HepG2 (cell line): Measurements from ENCODE around the gene RAB29. TPM values are rescaled to one million over a fixed set of nuclear protein-coding genes. Genes with fewer than 3 reads are reported as not detected.

Source experiments
- ATAC-seq: fragments of 200-7000 bp; cut with Tn5 transposase; 3 replicates; pipeline ENCODE4 v1.9.1; 2020; ENCODE audit warnings: mild to moderate bottlenecking, moderate library complexity
- BruUV-seq: library from RNA; stranded (reverse); fragments of 400-500 nt; replicated peaks from 2 replicates; lab custom pipeline; 2021; lab: Mats Ljungman, UMichigan
- CTCF ChIA-PET: fragments of 300-600 bp; formaldehyde crosslinking; extraction: SDS; loops from one replicate; lab custom pipeline; 2021; ENCODE audit warnings: low total read pairs, inconsistent platforms, low intra/inter-chr PET ratio; lab: Yijun Ruan, JAX
- POLR2A ChIA-PET: fragments of 350-600 bp; sonication (Branson Sonifier 250); formaldehyde crosslinking; loops from one replicate; lab custom pipeline; 2020; ENCODE audit warnings: antibody characterized with exemption, inconsistent platforms; lab: Yijun Ruan, JAX
- DNase-seq: peaks from one replicate; pipeline ENCODE4 v3.0.0-alpha.2; 2015; ENCODE audit warnings: low spot score
- FAIRE-seq: peaks from 3 replicates; lab custom pipeline; 2011; peaks lifted over from hg19 to GRCh38; lab: Jason Lieb, UNC
- H2AFZ ChIP-seq: one replicate; pipeline ENCODE4 v1.6.1; 2011; ENCODE audit warnings: low read length, inconsistent platforms
- H3K27ac ChIP-seq: fragments of 300-600 bp; 3 replicates; pipeline ENCODE4 v1.8.0; 2011; ENCODE audit warnings: mixed run types, mild to moderate bottlenecking, mixed read lengths, low read length, inconsistent platforms; ENCODE audit not compliant: insufficient read depth; ENCODE audit errors: extremely low read length
- H3K27me3 ChIP-seq, 2 experiments: fragments of 200-600 bp in 1 of 2; 2 replicates in 1 of 2; 3 replicates in 1 of 2; pipeline versions ENCODE4 v1.6.0 to v1.8.0; 2011; ENCODE audit warnings: low read length in 2 of 2, mild to moderate bottlenecking in 2 of 2, moderate library complexity in 2 of 2, inconsistent platforms in 1 of 2; ENCODE audit not compliant: insufficient read depth in 2 of 2, control insufficient read depth in 1 of 2
- H3K36me3 ChIP-seq, 2 experiments: fragments of 200-600 bp in 1 of 2; replicated peaks in 1 of 2; 2 replicates in 1 of 2; 3 replicates in 1 of 2; pipeline versions ENCODE4 v1.5.1 to v1.8.0; 2011; ENCODE audit warnings: low read length in 2 of 2, inconsistent platforms in 1 of 2; ENCODE audit not compliant: insufficient read depth in 2 of 2, control insufficient read depth in 1 of 2
- H3K4me1 ChIP-seq: 2 replicates; pipeline ENCODE4 v1.5.1; 2012; ENCODE audit warnings: low read length, inconsistent platforms; ENCODE audit not compliant: insufficient read depth
- H3K4me2 ChIP-seq: 2 replicates; pipeline ENCODE4 v1.6.0; 2011; ENCODE audit warnings: low read depth, low read length, inconsistent platforms
- H3K4me3 ChIP-seq, 3 experiments: fragments of 200-600 bp in 1 of 3; sonication (generic), shearing (Covaris generic) in 1 of 3; replicated peaks in 1 of 3; 2 replicates each; pipeline ENCODE4 v1.5.1; 2011 to 2016; ENCODE audit warnings: low read length in 3 of 3, inconsistent platforms in 2 of 3, low read depth in 2 of 3, mild to moderate bottlenecking in 2 of 3, control low read depth in 1 of 3, mixed read lengths in 1 of 3; ENCODE audit not compliant: insufficient read depth in 1 of 3
- H3K79me2 ChIP-seq: one replicate; pipeline ENCODE4 v1.6.1; 2011; ENCODE audit warnings: low read length, inconsistent platforms; ENCODE audit not compliant: insufficient read depth
- H3K9ac ChIP-seq: 2 replicates; pipeline ENCODE4 v1.6.0; 2011; ENCODE audit warnings: mild to moderate bottlenecking, low read depth, low read length, inconsistent platforms; ENCODE audit not compliant: insufficient read depth
- H3K9me3 ChIP-seq: 2 replicates; pipeline ENCODE4 v1.5.1; 2012; ENCODE audit warnings: mild to moderate bottlenecking, low read length
- H4K20me1 ChIP-seq: 2 replicates; pipeline ENCODE4 v1.6.0; 2011; ENCODE audit warnings: inconsistent platforms, mild to moderate bottlenecking, low read length, moderate library complexity; ENCODE audit not compliant: insufficient read depth
- FOXO1 ChIP-seq: sonication (generic); formaldehyde crosslinking; IDR thresholded peaks from 2 replicates; pipeline ENCODE4 v1.4.0; 2020; ENCODE audit warnings: missing genetic modification reagents
- JUND ChIP-seq: sonication (generic); formaldehyde crosslinking; IDR thresholded peaks from 2 replicates; pipeline ENCODE4 v1.8.0; 2022; ENCODE audit warnings: mild to moderate bottlenecking, missing genetic modification reagents
- MAFF ChIP-seq: IDR thresholded peaks from 2 replicates; pipeline ENCODE4 v1.6.1; 2011; ENCODE audit warnings: low read depth, low read length, improper control_type of control experiment
- MAFK ChIP-seq, 2 experiments: IDR thresholded peaks in 1 of 2; conservative IDR thresholded peaks in 1 of 2; 2 replicates each; pipeline ENCODE4 v1.6.1; 2011; ENCODE audit warnings: improper control_type of control experiment in 2 of 2, low read length in 2 of 2
- XRCC5 ChIP-seq: fragments of 200-400 bp; formaldehyde crosslinking; optimal IDR thresholded peaks from 2 replicates; pipeline ENCODE3; 2017; ENCODE audit warnings: mild to moderate bottlenecking, low read length
- WGBS: methylation state at CpG from one replicate; pipeline ENCODE4 v1.1.6; 2017; ENCODE audit warnings: low lambda C conversion rate; 5-methylcytosine and 5-hydroxymethylcytosine counted together
- in situ Hi-C: cut with HindIII; loops from 2 replicates; pipeline ENCODE4 v1.10.0; 2017; ENCODE audit warnings: low pct_unique_long_range_greater_than_20kb; ENCODE audit not compliant: extremely low pct_ligation_motif_present
- intact Hi-C: fragments of 100-400 bp; cut with micrococcal nuclease; formaldehyde crosslinking; loops from one replicate; pipeline ENCODE4 v1.10.0; 2022; ENCODE audit not compliant: unreplicated experiment
- polyA plus RNA-seq, 8 experiments: library from polyadenylated mRNA; depleted of rRNA in 3 of 8; stranded (reverse) in 7 of 8; unstranded in 1 of 8; fragments of >200 nt; fragmentation: Illumina TruSeq in 4 of 8; extraction: Trizol in 4 of 8; gene quantifications; 2 replicates each; pipeline versions ENCODE4 v1.2.1 to v1.2.3, GENCODE V29; 2011 to 2016; ENCODE audit warnings: low read depth in 4 of 8, missing spikeins in 1 of 8, mixed read lengths in 1 of 8; ENCODE audit not compliant: insufficient read depth in 1 of 8
- total RNA-seq, 5 experiments: library from RNA; depleted of rRNA; stranded (reverse); fragments of >200 nt; fragmentation: Illumina TruSeq; extraction: Trizol; gene quantifications; 2 replicates each; pipeline ENCODE4 v1.2.3, GENCODE V29; 2016; ENCODE audit warnings: low read depth in 1 of 5

The RAB29 gene
- total and polyA plus RNA-seq, 2 of the 13 experiments (the other 11 are each of a cell fraction or from before 2014, with no cell fraction given), result 8.7 to 10.1 TPM

DNA sequence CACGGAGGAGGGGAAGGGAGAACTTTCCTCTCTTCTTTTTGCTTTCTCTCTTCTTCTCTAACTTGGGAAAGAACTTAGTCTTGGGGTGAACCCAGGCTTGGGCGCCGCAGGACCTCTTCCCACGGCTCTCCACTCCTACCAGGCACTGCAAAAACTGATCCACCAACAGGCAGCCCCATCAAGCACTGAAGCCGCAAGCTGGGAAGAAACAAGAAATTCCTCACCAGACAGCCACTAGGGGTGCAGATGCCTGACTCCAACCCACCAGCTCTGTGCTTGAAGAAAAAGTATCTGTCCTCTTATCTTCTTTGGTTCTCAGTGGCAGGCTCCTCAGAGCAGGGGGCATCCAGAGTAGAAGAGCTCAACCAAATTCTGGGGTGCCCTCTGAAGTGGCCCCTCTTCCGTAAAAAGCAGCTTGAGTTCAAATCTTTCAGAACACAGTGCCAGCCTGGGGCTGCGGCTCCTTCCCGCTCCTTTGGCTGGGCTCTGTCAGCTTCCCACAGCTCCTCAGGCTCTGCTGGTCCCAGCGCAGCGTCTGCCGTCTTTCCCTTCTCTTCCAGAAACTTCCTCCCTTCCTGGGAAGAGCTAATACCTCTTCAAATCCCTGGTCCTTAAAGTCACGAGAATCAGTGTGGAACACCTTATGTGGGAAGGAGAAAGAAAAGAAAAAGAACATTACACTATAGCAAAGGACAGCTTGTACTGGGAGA is 35.3 kb upstream of the RAB29 start:
- H4K20me1 ChIP-seq, result no peaks in the 10 kb centered on the region
- H3K9me3 ChIP-seq, result no peaks in the 10 kb centered on the region
- H3K27me3 ChIP-seq, result peaks cover 1 to 23% of the 10 kb centered on the region in 2 experiments; a peak in 3 of 5 replicates
- FAIRE-seq (no peak), DNase-seq (no peak), ATAC-seq (peak; percentile 15; the same call in 1 of the 3 replicates)
- H3K4me3 ChIP-seq, result no peak overlapping the region
- 79% methylated on average over 12 of the region's 12 CpGs for WGBS
- in situ Hi-C loops (no loop called here), intact Hi-C loops (no loop called here)
- ChIA-PET CTCF (no interaction called here), POLR2A (no interaction called here)
- no peaks in the 10 kb centered on the region for H3K79me2 ChIP-seq
- H3K36me3 ChIP-seq, result no peaks in the 10 kb centered on the region
- H2AFZ ChIP-seq, result no peak overlapping the region
- H3K27ac ChIP-seq, result no peak overlapping the region
- peaks cover 29% of the 10 kb centered on the region for H3K4me1 ChIP-seq
- no peak overlapping the region for H3K4me2 ChIP-seq
- BruUV-seq, result no TSS peak
- H3K9ac ChIP-seq, result no peak overlapping the region
- TF ChIP-seq XRCC5 (peak; percentile 26), JUND (CRISPR knock-in tag) (no peak)
- TF ChIP-seq, all 625 proteins: peak for 1

DNA sequence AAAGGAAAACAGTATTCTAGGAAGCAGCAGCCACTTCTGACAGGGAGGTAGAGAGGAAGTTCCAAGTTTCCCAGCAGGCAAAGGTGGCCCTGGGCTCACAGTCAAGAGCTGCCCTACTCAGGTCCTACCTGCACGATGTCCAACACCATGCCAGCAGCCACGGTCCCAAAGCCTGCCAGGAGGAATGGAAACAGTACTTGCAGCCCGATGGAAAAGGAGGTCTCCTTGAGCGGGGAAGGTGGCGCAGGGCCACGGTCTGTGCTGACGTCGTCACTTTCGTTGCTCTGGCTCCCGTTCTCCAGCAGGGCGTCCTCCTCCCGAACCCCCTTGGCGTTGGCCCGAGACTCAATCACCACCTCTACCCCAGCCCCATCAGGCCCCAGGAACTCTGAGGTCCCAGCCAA is 34.7 kb upstream of the RAB29 start:
- in situ Hi-C loops, result no loop called here
- CTCF ChIA-PET, result no interaction called here
- H3K4me3 ChIP-seq, result no peak overlapping the region
- no peak for ATAC-seq
- no peak overlapping the region for H2AFZ ChIP-seq
- peaks cover 5 to 23% of the 10 kb centered on the region in 2 experiments; a peak in 4 of 5 replicates for H3K27me3 ChIP-seq
- TF ChIP-seq FOXO1 (no peak), MAFF (peak; percentile 34; the same call in 1 of the 2 replicates), MAFK (conservative IDR thresholded peaks at IDR 0.05 in 1 of 2, IDR thresholded peaks at IDR 0.05 in 1 of 2; ENCODE audit: low read length in 2 of 2) (peak; percentile 29 to 60; a peak in 2 of 4 replicates)
- H3K9me3 ChIP-seq, result no peaks in the 10 kb centered on the region
- peaks cover 29% of the 10 kb centered on the region for H3K4me1 ChIP-seq
- H3K36me3 ChIP-seq, result no peaks in the 10 kb centered on the region
- H4K20me1 ChIP-seq, result no peaks in the 10 kb centered on the region
- no TSS peak for BruUV-seq
- no peak for FAIRE-seq
- WGBS, result 87% methylated on average over 14 of the region's 14 CpGs
- no peaks in the 10 kb centered on the region for H3K79me2 ChIP-seq
- H3K4me2 ChIP-seq, result no peak overlapping the region
- no peak overlapping the region for H3K9ac ChIP-seq
- no peak overlapping the region for H3K27ac ChIP-seq
- DNase-seq, result no peak
- POLR2A ChIA-PET, result no interaction called here
- intact Hi-C loops, result loop anchor here (10.0 kb wide), 1 partner anchor 55 kb away; no protein-coding TSS in a partner anchor
